ENCODE data around the gene TMEM178B.
"Not testable (repeated sequence)": the region's sequence is repeated elsewhere in the genome, so short reads cannot be mapped to it uniquely, and the experiment has no call there.

Gene TMEM178B

GRCh38 chr7:141144921-141145629 is 71.2 kb downstream of the TMEM178B start:
- DNase-seq (ENCODE audit: low read depth) = peak; percentile 39

- DNase-seq (ENCODE audit: low read depth) = peak; percentile 49
Measured at GRCh38 chr7:141145630-141145982, 71.7 kb downstream of the TMEM178B start.

- no peak for DNase-seq (ENCODE audit: low read depth)
Measured at GRCh38 chr7:141147482-141147881, 73.6 kb downstream of the TMEM178B start.

- DNase-seq (ENCODE audit: low read depth) = no peak
Measured at GRCh38 chr7:141150465-141150864, 76.6 kb downstream of the TMEM178B start.

GRCh38 chr7:141151746-141152145 is 77.9 kb downstream of the TMEM178B start:
- DNase-seq (ENCODE audit: low read depth) = no peak

GRCh38 chr7:141153231-141153630 is 79.4 kb downstream of the TMEM178B start:
- no peak for DNase-seq (ENCODE audit: low read depth)

GRCh38 chr7:141154131-141154732 is 80.4 kb downstream of the TMEM178B start:
- DNase-seq (ENCODE audit: low read depth) = no peak

GRCh38 chr7:141156407-141156806 is 82.5 kb downstream of the TMEM178B start:
- no peak for DNase-seq (ENCODE audit: low read depth)

- no peak for DNase-seq (ENCODE audit: low read depth)
Measured at GRCh38 chr7:141157138-141157765, 83.4 kb downstream of the TMEM178B start.

GRCh38 chr7:141158561-141158960 is 84.7 kb downstream of the TMEM178B start:
- DNase-seq (ENCODE audit: low read depth) = peak; percentile 94

- DNase-seq (ENCODE audit: low read depth) = no peak
Measured at GRCh38 chr7:141160246-141160860, 86.5 kb downstream of the TMEM178B start.

GRCh38 chr7:141161550-141162535 is 88.0 kb downstream of the TMEM178B start:
- DNase-seq (ENCODE audit: low read depth) = no peak

- DNase-seq (ENCODE audit: low read depth) = no peak
Measured at GRCh38 chr7:141165521-141165920, 91.7 kb downstream of the TMEM178B start.

- no peak for DNase-seq (ENCODE audit: low read depth)
Measured at GRCh38 chr7:141166926-141167325, 93.1 kb downstream of the TMEM178B start.

- no peak for DNase-seq (ENCODE audit: low read depth)
Measured at GRCh38 chr7:141167381-141167964, 93.6 kb downstream of the TMEM178B start.

GRCh38 chr7:141169157-141169556 is 95.3 kb downstream of the TMEM178B start:
- not testable (repeated sequence) for DNase-seq (ENCODE audit: low read depth)

GRCh38 chr7:141175728-141176127 is 101.9 kb downstream of the TMEM178B start:
- not testable (repeated sequence) for DNase-seq (ENCODE audit: low read depth)

- not testable (repeated sequence) for DNase-seq (ENCODE audit: low read depth)
Measured at GRCh38 chr7:141177120-141177519, 103.3 kb downstream of the TMEM178B start.

- no peak for DNase-seq (ENCODE audit: low read depth)
Measured at GRCh38 chr7:141178486-141179135, 104.7 kb downstream of the TMEM178B start.

- DNase-seq (ENCODE audit: low read depth) = no peak
Measured at GRCh38 chr7:141181812-141182211, 107.9 kb downstream of the TMEM178B start.

Data from EH (cell line).